DMS114 treated with DMSO at 0.1 percent for 48 hours (cell line): ENCODE measurements around the gene ABTB1.

Source experiments
- DNase-seq: peaks from one replicate; lab custom pipeline; 2025; ENCODE audit not compliant: unreplicated experiment; lab: John Stamatoyannopoulos, UW

The ABTB1 gene

GRCh38 chr3:127672429-127673190, at the start of gene ABTB1:
Gene ABTB1, plus strand, starts transcription at chr3:127672952. Its CDS starts 74 bp downstream, at chr3:127673026.
- peak; percentile 26 for DNase-seq

- no peak for DNase-seq
Observed at GRCh38 chr3:127624063-127624462, 48.7 kb upstream of the ABTB1 start.

GRCh38 chr3:127625821-127626220, 46.9 kb upstream of the ABTB1 start:
- no peak for DNase-seq

- DNase-seq: no peak
Observed at GRCh38 chr3:127628426-127628787, 44.3 kb upstream of the ABTB1 start.

GRCh38 chr3:127628788-127629466, 43.8 kb upstream of the ABTB1 start, which contains the start of gene PODXL2:
Gene PODXL2, plus strand, starts transcription at chr3:127629185. Its CDS starts 35 bp downstream, at chr3:127629220.
- no peak for DNase-seq

- no peak for DNase-seq
Observed at GRCh38 chr3:127629467-127630403, 43.0 kb upstream of the ABTB1 start.

GRCh38 chr3:127630811-127631714, 41.7 kb upstream of the ABTB1 start:
- DNase-seq: no peak

GRCh38 chr3:127632035-127632820, 40.5 kb upstream of the ABTB1 start:
- DNase-seq: no peak

GRCh38 chr3:127634653-127635052, 38.1 kb upstream of the ABTB1 start:
- no peak for DNase-seq

- DNase-seq: no peak
Observed at GRCh38 chr3:127637546-127637945, 35.2 kb upstream of the ABTB1 start.

- DNase-seq: no peak
Observed at GRCh38 chr3:127637971-127638370, 34.8 kb upstream of the ABTB1 start.

GRCh38 chr3:127639173-127640041, 33.3 kb upstream of the ABTB1 start:
- no peak for DNase-seq

GRCh38 chr3:127640042-127640355, 32.8 kb upstream of the ABTB1 start:
- DNase-seq: no peak

GRCh38 chr3:127644641-127645370, 27.9 kb upstream of the ABTB1 start:
- no peak for DNase-seq

GRCh38 chr3:127645371-127646015, 27.3 kb upstream of the ABTB1 start:
- DNase-seq: no peak

GRCh38 chr3:127646501-127647046, 26.2 kb upstream of the ABTB1 start:
- no peak for DNase-seq

GRCh38 chr3:127647166-127647844, 25.4 kb upstream of the ABTB1 start:
- DNase-seq: no peak
